Gastrocnemius medialis (tissue), 4 donors: ENCODE results near the gene XG.

ENCODE experiments used
- CTCF ChIP-seq, 5 experiments: fragments of 450-650 bp in 3 of 5; fragments of 200-600 bp in 2 of 5; sonication (generic) in 2 of 5; IDR thresholded peaks in 4 of 5; conservative IDR thresholded peaks in 1 of 5; 1 replicate in 4 of 5; 2 replicates in 1 of 5; pipeline ENCODE4 v1.5.1; 2016 to 2019; ENCODE audit warnings: antibody characterized with exemption in 5 of 5, mild to moderate bottlenecking in 3 of 5, moderate library complexity in 3 of 5
- POLR2A ChIP-seq, 2 donors: fragments of 450-650 bp; IDR thresholded peaks; one replicate each; pipeline ENCODE4 v1.6.1; 2017; ENCODE audit warnings: antibody characterized with exemption in 2 of 2, mild to moderate bottlenecking in 2 of 2, moderate library complexity in 2 of 2

GRCh38 chrX:2715066-2715600 lies 36.7 kb upstream of the XG start:
- TF ChIP-seq CTCF (IDR thresholded peaks at IDR 0.05 in 4 of 5, conservative IDR thresholded peaks at IDR 0.05 in 1 of 5): no peak
- no peak for TF ChIP-seq POLR2A (IDR thresholded peaks at IDR 0.05)
